ENCODE results near the gene UNC119B. TPM values are rescaled to one million over a fixed set of nuclear protein-coding genes. Genes with fewer than 3 reads are reported as not detected.

UNC119B gene
- total and polyA plus RNA-seq, 2 experiments from 2014 or later, result 9.9 to 51.3 TPM

- Histone ChIP-seq H3K27me3 (ENCODE audit: insufficient read depth) (no peaks in the 10 kb centered on the region), H3K4me1 (ENCODE audit: insufficient read depth) (no peaks in the 10 kb centered on the region), H3K4me3 (no peak overlapping the region), H3K9me2 (ENCODE audit: insufficient read depth) (no peaks in the 10 kb centered on the region), H2AFZ (no peak overlapping the region), H4K20me1 (replicated peaks; ENCODE audit: insufficient read depth) (no peaks in the 10 kb centered on the region), H3K79me2 (replicated peaks; ENCODE audit: insufficient read depth) (no peaks in the 10 kb centered on the region), H3K27ac (ENCODE audit: low read depth) (no peak overlapping the region), H3K36me3 (ENCODE audit: insufficient read depth) (no peaks in the 10 kb centered on the region), H3F3A (replicated peaks; ENCODE audit: low read depth) (no peaks in the 10 kb centered on the region), H3K4me2 (no peak overlapping the region)
- Mint-ChIP-seq H3K4me3 (no peak overlapping the region), H3K27ac (no peak overlapping the region), H3K27me3 (ENCODE audit: insufficient read depth, low read depth, poor library complexity) (peaks cover 1% of the 10 kb centered on the region), H3K36me3 (ENCODE audit: low read depth) (peaks cover 19% of the 10 kb centered on the region), H3K4me1 (no peaks in the 10 kb centered on the region), H3K9me3 (peaks cover 14% of the 10 kb centered on the region; the same call in 2 of the 3 replicates)
- DNase-seq (ENCODE audit: low spot score) (no peak), ATAC-seq (no peak)
- no peak for TF ChIP-seq CREB1 (CRISPR knock-in tag; IDR thresholded peaks at IDR 0.05; ENCODE audit: low read depth)
- TF ChIP-seq CTCF (conservative IDR thresholded peaks at IDR 0.05; ENCODE audit: low read depth in 2 of 2), result no peak
- no peak for TF ChIP-seq ZNF331 (CRISPR knock-in tag; IDR thresholded peaks at IDR 0.05; ENCODE audit: low read depth)
- no peak for TF ChIP-seq ZNF114 (CRISPR knock-in tag; IDR thresholded peaks at IDR 0.05)
- no peak for TF ChIP-seq EZH2phosphoT487 (IDR thresholded peaks at IDR 0.05; ENCODE audit: unreplicated experiment)
- TF ChIP-seq POLR2AphosphoS5 (IDR thresholded peaks at IDR 0.05; ENCODE audit: low read depth), result no peak
- TF ChIP-seq ZNF462 (CRISPR knock-in tag; IDR thresholded peaks at IDR 0.05), result no peak
- TF ChIP-seq JUNB (IDR thresholded peaks at IDR 0.05; ENCODE audit: unreplicated experiment), result no peak
- TF ChIP-seq REST (IDR thresholded peaks at IDR 0.05; ENCODE audit: unreplicated experiment), result no peak
- TF ChIP-seq EZH2 (IDR thresholded peaks at IDR 0.05; ENCODE audit: low read depth, unreplicated experiment), result no peak
- TF ChIP-seq ETS1 (IDR thresholded peaks at IDR 0.05), result no peak
- TF ChIP-seq STAT1 (IDR thresholded peaks at IDR 0.05; ENCODE audit: unreplicated experiment), result no peak
- no peak for TF ChIP-seq NANOG (IDR thresholded peaks at IDR 0.05; ENCODE audit: borderline replicate concordance)
Measured at GRCh38 chr12:120735181-120735580, 24.9 kb downstream of the UNC119B start.
